ENCODE measurements around the gene LINC00237.

The LINC00237 gene

DNA sequence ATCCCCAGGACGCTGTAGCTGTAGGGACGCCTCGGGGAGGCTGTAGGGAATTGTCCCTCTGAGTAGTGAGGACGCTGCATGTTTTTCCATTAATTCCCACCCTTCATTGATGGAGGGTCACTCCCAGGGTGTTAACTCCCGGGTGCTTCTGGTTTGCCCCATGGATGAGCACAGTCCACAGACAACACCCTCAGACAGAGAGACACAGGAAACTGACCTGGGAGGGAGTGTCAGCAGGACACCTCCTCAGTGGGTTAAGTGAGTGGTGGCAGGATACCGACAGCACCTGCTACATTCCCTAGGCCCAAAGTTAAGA lies 53.5 kb downstream of the LINC00237 start:
- H3K4me2 ChIP-seq: peak overlapping the region; percentile 81
- H3K9ac ChIP-seq: peak overlapping the region; percentile 59
- H3K4me1 ChIP-seq: peaks cover 37% of the 10 kb centered on the region
- no peaks in the 10 kb centered on the region for H3K36me3 ChIP-seq
- H3K27me3 ChIP-seq: no peaks in the 10 kb centered on the region
- no peak for TF ChIP-seq Cebpa-rat (IDR thresholded peaks at IDR 0.05)
- H3K27ac ChIP-seq: peak overlapping the region; percentile 82
- H4K20me1 ChIP-seq: no peaks in the 10 kb centered on the region
- H3K9me3 ChIP-seq: 0 out of 2 replicates have a peak, but pooled peaks cover 10% of the 10 kb centered on the region
- H3K4me3 ChIP-seq: peak overlapping the region; percentile 41

DNA sequence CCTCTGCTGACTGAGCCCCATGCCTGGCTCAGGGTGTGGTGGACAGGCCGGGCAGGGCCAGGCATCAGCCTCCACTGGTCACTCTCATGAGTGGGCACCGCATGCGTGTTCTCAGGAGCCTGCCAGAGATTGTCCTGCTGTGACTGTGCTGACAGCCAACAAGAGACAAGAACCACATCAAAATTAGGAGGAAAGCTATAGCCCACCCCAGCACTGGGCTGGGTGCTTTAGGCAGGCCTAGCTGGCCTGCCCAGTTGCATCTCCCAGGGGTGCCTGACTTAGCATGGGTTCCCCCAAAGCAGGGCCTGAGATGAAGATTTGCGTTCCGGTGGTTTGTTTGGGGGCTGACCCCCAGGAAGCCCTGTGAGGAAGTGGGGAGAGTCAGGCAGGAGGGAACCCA lies 53.9 kb downstream of the LINC00237 start:
- Histone ChIP-seq H3K4me2 (peak overlapping the region; percentile 81), H3K36me3 (no peaks in the 10 kb centered on the region), H4K20me1 (no peaks in the 10 kb centered on the region), H3K27me3 (no peaks in the 10 kb centered on the region), H3K9ac (peak overlapping the region; percentile 59; the same call in 1 of the 2 replicates), H3K4me1 (peaks cover 37% of the 10 kb centered on the region), H3K27ac (peak overlapping the region; percentile 82), H3K9me3 (0 out of 2 replicates have a peak, but pooled peaks cover 10% of the 10 kb centered on the region), H3K4me3 (peak overlapping the region; percentile 41; the same call in 1 of the 2 replicates)
- no peak for TF ChIP-seq Cebpa-rat (IDR thresholded peaks at IDR 0.05)

DNA sequence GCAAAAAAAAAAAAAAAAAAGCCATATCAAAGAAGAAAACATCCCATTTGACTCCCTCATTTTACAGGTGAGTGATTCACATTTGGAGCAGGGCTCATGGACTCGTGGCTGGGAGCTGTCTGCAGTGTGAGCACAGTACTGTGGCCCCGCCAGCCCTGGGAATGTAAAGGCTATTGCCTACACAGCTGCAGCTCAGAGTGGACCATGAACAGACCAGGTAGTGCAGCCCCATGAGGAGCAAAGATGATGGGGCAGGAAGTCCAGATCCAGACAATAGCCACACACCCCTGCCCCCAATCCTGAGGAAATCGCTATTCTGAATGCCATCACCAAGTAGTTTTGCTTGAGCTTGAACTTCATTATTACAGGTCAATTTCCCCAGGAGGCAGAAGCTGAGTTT lies 55.4 kb downstream of the LINC00237 start:
- Histone ChIP-seq H3K9ac (no peak overlapping the region), H3K27ac (no peak overlapping the region), H3K36me3 (no peaks in the 10 kb centered on the region), H3K4me2 (no peak overlapping the region), H4K20me1 (no peaks in the 10 kb centered on the region), H3K4me3 (no peak overlapping the region), H3K27me3 (no peaks in the 10 kb centered on the region), H3K4me1 (peaks cover 37% of the 10 kb centered on the region), H3K9me3 (0 out of 2 replicates have a peak, but pooled peaks cover 10% of the 10 kb centered on the region)
- TF ChIP-seq Cebpa-rat (IDR thresholded peaks at IDR 0.05): no peak

DNA sequence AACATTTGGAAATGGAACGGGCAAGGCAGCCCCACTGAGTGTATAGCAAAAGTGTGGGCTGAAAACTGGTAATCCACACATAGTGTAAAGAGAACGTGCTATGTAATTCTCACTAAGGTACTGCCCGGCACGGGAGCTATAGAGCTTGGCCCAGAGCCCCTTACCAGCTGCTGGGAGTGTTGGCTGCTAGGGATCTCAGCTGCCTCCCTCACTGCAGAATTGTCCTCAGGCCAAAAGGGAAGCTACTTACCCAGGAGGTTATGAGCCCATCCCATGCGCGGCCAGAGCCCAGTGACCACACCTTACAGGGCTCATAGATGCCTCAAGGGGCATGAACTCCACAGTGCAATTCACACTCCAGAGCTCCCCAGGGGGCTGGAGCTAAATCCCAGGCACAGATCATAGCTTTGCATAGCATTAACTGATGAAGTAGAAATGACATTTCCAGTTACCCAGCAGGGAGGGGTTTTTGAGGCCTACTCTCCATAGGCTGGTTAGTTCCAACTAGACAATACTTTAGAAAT lies 56.8 kb downstream of the LINC00237 start:
- Histone ChIP-seq H4K20me1 (no peaks in the 10 kb centered on the region), H3K9ac (no peak overlapping the region), H3K9me3 (0 out of 2 replicates have a peak, but pooled peaks cover 10% of the 10 kb centered on the region), H3K27ac (no peak overlapping the region), H3K4me1 (peaks cover 27% of the 10 kb centered on the region), H3K4me2 (no peak overlapping the region), H3K4me3 (no peak overlapping the region), H3K27me3 (no peaks in the 10 kb centered on the region), H3K36me3 (no peaks in the 10 kb centered on the region)
- no peak for TF ChIP-seq Cebpa-rat (IDR thresholded peaks at IDR 0.05)

DNA sequence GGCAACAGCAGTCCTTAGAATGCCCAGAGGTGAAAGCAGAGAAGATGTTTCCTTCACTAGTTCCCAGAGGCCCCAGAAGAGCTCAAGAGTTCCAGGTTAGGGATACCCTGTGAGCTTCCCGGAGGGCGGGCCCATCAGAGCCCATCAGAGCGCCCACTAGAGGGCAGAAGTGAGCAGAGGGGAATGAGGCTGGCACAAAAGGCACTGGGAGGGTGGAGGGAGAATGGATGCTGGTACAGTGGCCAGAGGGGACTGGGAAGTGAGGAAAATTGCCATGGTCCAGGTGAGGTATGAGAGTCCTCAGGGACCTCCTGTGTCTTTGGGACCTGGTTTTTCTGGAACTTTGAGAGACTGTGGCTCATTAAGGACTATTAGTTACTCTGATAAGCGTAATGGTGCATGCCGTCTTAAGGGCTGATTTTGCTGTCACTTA lies 57.3 kb downstream of the LINC00237 start:
- TF ChIP-seq Cebpa-rat (IDR thresholded peaks at IDR 0.05): no peak
- H3K9ac ChIP-seq: no peak overlapping the region
- H3K4me3 ChIP-seq: no peak overlapping the region
- H3K4me2 ChIP-seq: no peak overlapping the region
- H3K9me3 ChIP-seq: 0 out of 2 replicates have a peak, but pooled peaks cover 10% of the 10 kb centered on the region
- H3K36me3 ChIP-seq: no peaks in the 10 kb centered on the region
- H4K20me1 ChIP-seq: no peaks in the 10 kb centered on the region
- peaks cover 22% of the 10 kb centered on the region for H3K4me1 ChIP-seq
- H3K27me3 ChIP-seq: no peaks in the 10 kb centered on the region
- H3K27ac ChIP-seq: no peak overlapping the region

DNA sequence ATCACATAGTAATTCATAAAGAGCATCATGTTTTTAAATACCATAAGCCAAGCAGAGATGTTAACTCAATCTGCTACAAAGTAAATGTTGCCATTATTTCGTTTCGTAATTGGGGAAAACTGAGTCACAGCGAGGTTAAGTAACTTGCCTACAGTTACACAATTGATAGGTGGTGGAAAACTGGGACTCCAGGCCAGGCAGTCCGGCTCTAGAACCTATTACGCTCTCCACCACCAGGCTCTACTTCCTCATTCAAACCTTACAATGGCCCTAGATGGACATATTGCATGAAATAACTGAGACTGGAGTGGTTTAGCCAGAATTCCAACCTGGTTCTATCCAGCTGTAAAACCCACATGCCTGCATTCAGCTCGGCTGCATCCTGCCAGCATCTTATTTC lies 58.2 kb downstream of the LINC00237 start:
- 0 out of 2 replicates have a peak, but pooled peaks cover 10% of the 10 kb centered on the region for H3K9me3 ChIP-seq
- H3K27me3 ChIP-seq: no peaks in the 10 kb centered on the region

DNA sequence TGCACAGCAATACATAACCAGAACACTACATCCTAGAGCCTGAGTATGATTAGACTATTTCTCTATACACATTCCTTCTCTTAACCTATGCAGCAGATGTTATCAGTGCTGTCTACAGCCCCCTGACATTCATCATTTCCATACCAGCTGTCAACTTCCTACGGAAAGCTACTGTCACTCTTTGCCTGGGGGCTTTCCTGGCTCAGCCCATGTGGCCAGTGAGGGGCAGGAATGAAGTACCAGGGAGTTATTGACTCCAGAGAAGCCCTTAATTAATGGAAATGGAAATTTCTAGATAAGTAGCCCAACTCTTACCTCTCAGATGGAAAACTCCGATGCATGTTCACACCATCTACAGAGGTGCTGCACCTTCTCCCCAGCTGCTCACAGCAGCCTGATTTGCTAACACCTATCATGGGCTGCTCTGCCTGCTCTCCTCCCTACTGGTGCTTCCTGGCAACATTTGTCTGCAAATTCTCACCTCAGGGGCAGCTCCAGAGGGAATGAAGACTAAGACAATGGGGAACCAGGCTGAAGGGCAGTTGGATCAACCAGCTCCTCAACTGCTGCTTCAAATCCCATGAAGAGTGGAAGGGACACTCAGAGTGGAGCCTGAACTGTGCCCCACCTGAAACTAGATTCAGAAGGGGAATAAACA lies 59.6 kb downstream of the LINC00237 start:
- Histone ChIP-seq H3K4me1 (no peaks in the 10 kb centered on the region), H3K27ac (no peak overlapping the region), H4K20me1 (no peaks in the 10 kb centered on the region), H3K27me3 (no peaks in the 10 kb centered on the region), H3K9me3 (0 out of 2 replicates have a peak, but pooled peaks cover 10% of the 10 kb centered on the region), H3K4me2 (no peak overlapping the region), H3K9ac (no peak overlapping the region), H3K36me3 (no peaks in the 10 kb centered on the region), H3K4me3 (no peak overlapping the region)
- TF ChIP-seq Cebpa-rat (IDR thresholded peaks at IDR 0.05): no peak

More for the DNA sequence above, 58.2 kb downstream of the LINC00237 start:
- Histone ChIP-seq H3K4me1 (peaks cover 14% of the 10 kb centered on the region), H4K20me1 (no peaks in the 10 kb centered on the region), H3K27ac (no peak overlapping the region), H3K9ac (no peak overlapping the region), H3K4me3 (no peak overlapping the region), H3K4me2 (no peak overlapping the region), H3K36me3 (no peaks in the 10 kb centered on the region)
- TF ChIP-seq Cebpa-rat (IDR thresholded peaks at IDR 0.05): no peak
